ENCODE results near the gene C1orf185.
A peak's percentile ranks its signal among the peaks of the same experiment; 100 is the strongest.

Gene C1orf185

DNA sequence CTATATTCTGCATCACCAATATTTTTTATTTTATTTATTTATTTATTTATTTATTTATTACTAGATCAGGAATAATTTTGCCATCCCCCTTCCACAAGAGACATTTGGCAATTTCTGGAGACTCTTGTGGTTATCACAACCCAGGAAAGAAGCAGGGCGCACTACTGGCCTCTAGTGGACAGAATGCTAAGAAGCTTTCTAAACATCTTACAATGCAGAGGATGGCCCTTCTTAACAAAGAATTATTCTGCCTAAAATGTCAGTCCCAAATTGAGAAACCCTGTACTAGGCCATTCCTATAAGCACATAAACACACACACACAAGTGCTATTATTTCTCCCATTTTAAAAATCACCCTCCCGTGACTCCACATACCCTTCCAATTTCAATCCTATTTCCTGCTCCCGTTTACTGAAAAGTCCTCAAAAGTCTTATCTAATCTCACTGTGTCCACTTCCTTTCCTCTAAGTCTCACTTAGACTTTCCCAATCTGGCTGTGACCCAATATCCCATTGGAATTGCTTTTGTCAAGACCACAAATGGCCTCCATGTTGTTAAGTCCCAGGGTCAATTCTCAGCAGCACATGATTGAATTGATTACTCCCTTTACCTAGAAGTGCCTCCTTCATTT is 90.3 kb downstream of the C1orf185 start:
- no peak overlapping the region for H3K4me3 ChIP-seq (ENCODE audit: low read depth, low read length)
- DNase-seq (ENCODE audit: low read depth), result peak; percentile 21

DNA sequence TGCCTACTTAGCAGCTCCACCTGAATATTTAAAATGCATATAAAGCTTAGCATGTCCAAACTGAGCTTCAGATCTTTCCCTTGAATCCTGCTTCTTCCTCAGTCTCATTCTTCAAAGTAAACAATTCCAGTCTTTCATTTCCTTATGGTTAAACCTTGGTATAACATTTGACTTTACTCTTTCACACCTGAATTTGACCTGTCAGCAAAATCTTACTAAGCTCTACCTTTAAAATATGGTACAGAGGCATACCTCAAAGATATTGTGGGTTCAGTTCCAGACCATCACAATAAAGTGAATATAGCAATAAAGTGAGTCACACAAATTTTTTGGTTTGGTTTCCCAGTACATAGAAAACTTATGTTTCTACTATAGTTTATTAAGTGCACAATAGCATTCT is 91.5 kb downstream of the C1orf185 start:
- no peak for DNase-seq (ENCODE audit: low read depth)

More for the DNA sequence above, 91.5 kb downstream of the C1orf185 start:
- H3K4me3 ChIP-seq (ENCODE audit: low read depth, low read length), result no peak overlapping the region
